ENCODE data around the gene LOXHD1. TPM values are rescaled to one million over a fixed set of nuclear protein-coding genes. Genes with fewer than 3 reads are reported as not detected.
A peak's percentile ranks its signal among the peaks of the same experiment; 100 is the strongest.

Gene LOXHD1
- total RNA-seq, 6 donors from 2014 or later: 0.30 to 7.3 (median 1.00) TPM

DNA sequence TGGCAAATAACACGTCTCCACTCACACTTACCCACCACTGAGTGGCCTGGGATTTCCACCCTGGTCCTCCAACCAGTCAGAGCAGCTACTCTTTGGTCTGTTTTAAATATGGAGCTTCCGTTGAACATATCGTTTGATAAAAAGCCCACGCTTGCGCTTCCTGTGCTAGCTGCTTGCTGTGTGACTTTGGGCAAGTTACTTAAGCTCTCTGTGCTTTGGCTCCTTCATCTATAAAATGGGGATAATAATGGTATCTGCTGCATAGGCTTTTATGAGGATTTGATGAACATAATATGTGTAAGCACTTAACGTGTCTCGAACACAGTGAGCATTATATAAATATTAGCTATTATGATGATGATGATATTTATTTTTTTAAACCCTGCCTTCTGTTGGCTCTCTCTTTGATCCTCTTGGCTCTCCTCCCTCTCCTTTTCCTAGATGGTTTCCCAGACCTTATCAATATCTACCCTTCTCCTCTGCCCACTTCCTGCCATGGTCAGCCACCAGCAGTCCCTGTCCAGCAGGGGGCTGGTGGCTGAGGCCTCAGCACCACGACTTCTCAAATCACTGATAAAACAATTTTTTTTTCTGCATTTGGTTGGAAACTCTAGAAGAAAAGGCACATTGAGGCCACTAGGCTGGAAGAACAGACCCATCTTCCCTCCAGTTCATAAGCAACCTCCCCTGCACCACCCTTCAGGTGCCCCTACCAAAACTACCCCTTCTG lies 191.9 kb downstream of the LOXHD1 start:
- Histone ChIP-seq H3K9me3 (no peaks in the 10 kb centered on the region), H3K4me3 (no peak overlapping the region), H3K36me3 (no peaks in the 10 kb centered on the region), H3K27me3 (no peaks in the 10 kb centered on the region), H3K4me1 (peaks cover 0 to 6% (median 0%) of the 10 kb centered on the region in 4 donors), H3K27ac (no peak overlapping the region)
- no peak for ATAC-seq (ENCODE audit: low FRiP score in 2 of 2)
- WGBS, 2 donors: 70 to 72% methylated on average over 8 of the region's 8 CpGs
- no peak for DNase-seq
- TF ChIP-seq POLR2AphosphoS5 (IDR thresholded peaks at IDR 0.05) (no peak), EP300 (IDR thresholded peaks at IDR 0.05) (no peak), POLR2A (IDR thresholded peaks at IDR 0.05) (no peak)
- TF ChIP-seq, protein P1, sequence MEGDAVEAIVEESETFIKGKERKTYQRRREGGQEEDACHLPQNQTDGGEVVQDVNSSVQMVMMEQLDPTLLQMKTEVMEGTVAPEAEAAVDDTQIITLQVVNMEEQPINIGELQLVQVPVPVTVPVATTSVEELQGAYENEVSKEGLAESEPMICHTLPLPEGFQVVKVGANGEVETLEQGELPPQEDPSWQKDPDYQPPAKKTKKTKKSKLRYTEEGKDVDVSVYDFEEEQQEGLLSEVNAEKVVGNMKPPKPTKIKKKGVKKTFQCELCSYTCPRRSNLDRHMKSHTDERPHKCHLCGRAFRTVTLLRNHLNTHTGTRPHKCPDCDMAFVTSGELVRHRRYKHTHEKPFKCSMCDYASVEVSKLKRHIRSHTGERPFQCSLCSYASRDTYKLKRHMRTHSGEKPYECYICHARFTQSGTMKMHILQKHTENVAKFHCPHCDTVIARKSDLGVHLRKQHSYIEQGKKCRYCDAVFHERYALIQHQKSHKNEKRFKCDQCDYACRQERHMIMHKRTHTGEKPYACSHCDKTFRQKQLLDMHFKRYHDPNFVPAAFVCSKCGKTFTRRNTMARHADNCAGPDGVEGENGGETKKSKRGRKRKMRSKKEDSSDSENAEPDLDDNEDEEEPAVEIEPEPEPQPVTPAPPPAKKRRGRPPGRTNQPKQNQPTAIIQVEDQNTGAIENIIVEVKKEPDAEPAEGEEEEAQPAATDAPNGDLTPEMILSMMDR (IDR thresholded peaks at IDR 0.05): no peak

DNA sequence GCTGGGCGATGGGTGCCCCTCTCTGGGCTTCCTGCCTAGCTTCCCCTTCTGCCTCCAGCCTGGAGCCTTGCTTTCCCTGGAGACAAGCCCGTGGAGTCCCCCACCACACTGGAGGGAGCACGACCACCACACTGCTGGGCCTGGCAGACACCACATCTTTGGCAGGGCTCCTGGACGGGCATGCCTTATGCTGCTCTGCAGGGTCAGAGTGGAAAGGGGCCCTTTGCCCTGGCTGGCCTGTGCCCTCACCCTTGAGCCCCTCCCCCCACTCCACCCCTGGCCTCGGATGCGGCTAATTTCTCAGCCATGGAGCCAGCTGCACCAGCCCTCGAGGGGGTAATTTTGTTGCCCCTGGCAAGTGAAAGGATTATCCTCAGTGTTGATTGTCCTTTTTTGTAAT lies 194.5 kb downstream of the LOXHD1 start:
- WGBS, 2 donors: 60 to 63% methylated on average over 6 to 7 of the region's 7 CpGs
- Histone ChIP-seq H3K36me3 (no peaks in the 10 kb centered on the region), H3K4me3 (no peak overlapping the region), H3K4me1 (peaks cover 0 to 6% (median 0%) of the 10 kb centered on the region in 4 donors), H3K9me3 (no peaks in the 10 kb centered on the region), H3K27me3 (no peaks in the 10 kb centered on the region), H3K27ac (no peak overlapping the region)
- peak in 1 of 2 donors; percentile 6 for ATAC-seq (ENCODE audit: low FRiP score in 2 of 2)
- TF ChIP-seq, protein P1 (IDR thresholded peaks at IDR 0.05): no peak
- TF ChIP-seq POLR2A (IDR thresholded peaks at IDR 0.05): no peak
- TF ChIP-seq EP300 (IDR thresholded peaks at IDR 0.05): no peak
- TF ChIP-seq POLR2AphosphoS5 (IDR thresholded peaks at IDR 0.05): no peak
- no peak for DNase-seq

GRCh38 chr18:46461993-46462392 lies 195.0 kb downstream of the LOXHD1 start:
- Histone ChIP-seq H3K4me3 (no peak overlapping the region), H3K36me3 (no peaks in the 10 kb centered on the region), H3K27ac (no peak overlapping the region), H3K9me3 (no peaks in the 10 kb centered on the region), H3K27me3 (no peaks in the 10 kb centered on the region), H3K4me1 (peaks cover 0 to 6% (median 0%) of the 10 kb centered on the region in 4 donors)
- DNase-seq (no peak), ATAC-seq (ENCODE audit: low FRiP score in 2 of 2) (no peak)
- 85 to 88% methylated on average over 6 of the region's 6 CpGs for WGBS, 2 donors
- TF ChIP-seq, protein P1 (IDR thresholded peaks at IDR 0.05): no peak
- TF ChIP-seq POLR2A (IDR thresholded peaks at IDR 0.05): no peak
- no peak for TF ChIP-seq POLR2AphosphoS5 (IDR thresholded peaks at IDR 0.05)
- no peak for TF ChIP-seq EP300 (IDR thresholded peaks at IDR 0.05)

- Histone ChIP-seq H3K27me3 (no peaks in the 10 kb centered on the region), H3K9me3 (no peaks in the 10 kb centered on the region), H3K27ac (no peak overlapping the region), H3K36me3 (no peaks in the 10 kb centered on the region), H3K4me1 (peaks cover 0 to 6% (median 0%) of the 10 kb centered on the region in 4 donors), H3K4me3 (no peak overlapping the region)
- no peak for TF ChIP-seq POLR2A (IDR thresholded peaks at IDR 0.05)
- no peak for TF ChIP-seq POLR2AphosphoS5 (IDR thresholded peaks at IDR 0.05)
- TF ChIP-seq EP300 (IDR thresholded peaks at IDR 0.05): no peak
- TF ChIP-seq, protein P1 (IDR thresholded peaks at IDR 0.05): no peak
- WGBS, 2 donors: 75 to 89% methylated on average over 4 to 5 of the region's 5 CpGs
- ATAC-seq (ENCODE audit: low FRiP score in 2 of 2): no peak
- no peak for DNase-seq
Measured at GRCh38 chr18:46460754-46461153, 196.3 kb downstream of the LOXHD1 start.
